Neural cell (in vitro differentiated cells): Measurements from ENCODE around the gene DHRS1. TPM values are rescaled to one million over a fixed set of nuclear protein-coding genes. Genes with fewer than 3 reads are reported as not detected.

Experiments
- H2AFZ ChIP-seq: fragments of 200-600, 300-800 bp; sonication (generic), shearing (Covaris generic); 2 replicates; pipeline ENCODE4 v1.6.0; 2014; ENCODE audit warnings: low read depth, mild to moderate bottlenecking, antibody characterized with exemption, low read length, moderate library complexity
- H3F3A ChIP-seq: fragments of 200-600 bp; shearing (Covaris generic); 2 replicates; pipeline ENCODE4 v1.6.1; 2016; ENCODE audit warnings: mild to moderate bottlenecking, moderate library complexity, mixed read lengths, antibody characterized with exemption, low read length; ENCODE audit not compliant: insufficient read depth, poor library complexity, severe bottlenecking
- H3K27ac ChIP-seq: fragments of 200-600, 300-800 bp; sonication (generic), shearing (Covaris generic); 2 replicates; pipeline ENCODE4 v1.5.1; 2014; ENCODE audit warnings: mild to moderate bottlenecking, low read length, moderate library complexity
- H3K27me3 ChIP-seq: fragments of 300-800, 200-600 bp; sonication (generic), shearing (Covaris generic); 2 replicates; pipeline ENCODE4 v1.6.0; 2014; ENCODE audit warnings: mild to moderate bottlenecking, low read depth, low read length, moderate library complexity; ENCODE audit not compliant: insufficient read depth
- H3K36me3 ChIP-seq: fragments of 300-800, 200-600 bp; sonication (generic), shearing (Covaris generic); 2 replicates; pipeline ENCODE4 v1.5.1; 2014; ENCODE audit warnings: mild to moderate bottlenecking, antibody characterized with exemption, low read length, moderate library complexity; ENCODE audit not compliant: insufficient read depth
- H3K4me2 ChIP-seq: fragments of 300-800, 200-600 bp; sonication (generic), shearing (Covaris generic); 2 replicates; pipeline ENCODE4 v1.6.0; 2014; ENCODE audit warnings: mild to moderate bottlenecking, low read length
- H3K4me3 ChIP-seq: fragments of 300-800, 200-600 bp; sonication (generic), shearing (Covaris generic); 2 replicates; pipeline ENCODE4 v1.5.1; 2014; ENCODE audit warnings: mild to moderate bottlenecking, low read length, moderate library complexity
- H3K79me2 ChIP-seq: fragments of 200-600 bp; shearing (Covaris generic); replicated peaks from 2 replicates; pipeline ENCODE4 v1.6.0; 2014; ENCODE audit warnings: mild to moderate bottlenecking, low read length, moderate library complexity; ENCODE audit not compliant: insufficient read depth
- H3K9ac ChIP-seq: fragments of 300-800, 200-600 bp; sonication (generic), shearing (Covaris generic); 2 replicates; pipeline ENCODE4 v1.6.1; 2016; ENCODE audit warnings: mild to moderate bottlenecking, low read length, mixed read lengths
- H3K9me2 ChIP-seq: fragments of 200-600 bp; shearing (Covaris generic); 2 replicates; pipeline ENCODE4 v1.6.1; 2016; ENCODE audit warnings: mild to moderate bottlenecking, low read length, mixed read lengths; ENCODE audit not compliant: insufficient read depth
- H3K9me3 ChIP-seq: fragments of 200-600, 300-800 bp; sonication (generic), shearing (Covaris generic); 2 replicates; pipeline ENCODE4 v1.6.1; 2016; ENCODE audit warnings: mild to moderate bottlenecking, mixed run types, low read length, moderate library complexity, mixed read lengths
- H4K20me1 ChIP-seq: fragments of 200-600 bp; shearing (Covaris generic); 2 replicates; pipeline ENCODE4 v1.6.1; 2016; ENCODE audit warnings: mild to moderate bottlenecking, mixed run types; ENCODE audit not compliant: insufficient read depth
- EZH2 ChIP-seq: fragments of 200-600, 300-800 bp; shearing (Covaris generic), sonication (generic); IDR thresholded peaks from 2 replicates; pipeline ENCODE4 v1.6.1; 2014; ENCODE audit warnings: antibody characterized with exemption, low read length, borderline replicate concordance, mild to moderate bottlenecking; ENCODE audit not compliant: insufficient read depth, poor library complexity, severe bottlenecking
- POLR2AphosphoS5 ChIP-seq: IDR thresholded peaks from 2 replicates; pipeline ENCODE4 v1.6.1; 2012
- RAD21 ChIP-seq: fragments of 450-650 bp; conservative IDR thresholded peaks from 2 replicates; pipeline ENCODE4 v1.6.1; 2014; ENCODE audit warnings: antibody characterized with exemption, mild to moderate bottlenecking, moderate library complexity
- SMC3 ChIP-seq: fragments of 450-650 bp; conservative IDR thresholded peaks from 2 replicates; pipeline ENCODE4 v1.6.1; 2014; ENCODE audit warnings: antibody characterized with exemption, mild to moderate bottlenecking, moderate library complexity; ENCODE audit not compliant: poor library complexity
- TAF1 ChIP-seq: IDR thresholded peaks from 2 replicates; pipeline ENCODE4 v1.6.1; 2012; ENCODE audit warnings: low read depth
- polyA plus RNA-seq: library from polyadenylated mRNA; depleted of rRNA; stranded (reverse); fragments of >200 nt; gene quantifications from 2 replicates; pipeline ENCODE4 v1.2.3, GENCODE V29; 2014
- TF ChIP-seq, protein P1 (sequence below): IDR thresholded peaks from 2 replicates; pipeline ENCODE4 v1.6.1; 2012; ENCODE audit warnings: borderline replicate concordance
- TF ChIP-seq, protein P2 (sequence below): fragments of 450-650 bp; IDR thresholded peaks from 2 replicates; pipeline ENCODE4 v1.5.1; 2014; ENCODE audit warnings: antibody characterized with exemption, mild to moderate bottlenecking, moderate library complexity; ENCODE audit not compliant: poor library complexity, severe bottlenecking

The DHRS1 gene
- polyA plus RNA-seq, 1 donor from 2014 or later = 6.9 TPM

DNA sequence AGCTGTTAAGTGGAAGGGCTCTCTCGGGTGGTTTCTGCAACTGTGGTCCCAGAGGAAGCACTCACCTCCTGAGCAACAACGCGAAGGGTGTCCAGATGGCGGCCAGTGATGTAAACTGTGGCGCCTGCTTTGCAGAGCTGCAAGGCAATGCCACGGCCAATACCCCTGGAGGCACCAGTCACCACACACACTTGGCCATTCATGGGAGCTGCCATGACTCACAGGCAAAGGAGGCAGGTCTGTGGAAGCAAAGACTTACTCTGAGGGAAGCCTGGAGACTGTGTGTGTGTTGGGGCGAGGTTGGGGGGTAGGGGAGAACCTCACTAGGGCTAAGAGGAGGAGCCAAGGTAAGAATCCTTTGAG is 707 bp downstream of the DHRS1 start:
- Histone ChIP-seq H3K4me2 (peak overlapping the region; percentile 95), H3K27ac (no peak overlapping the region), H3K4me3 (peak overlapping the region; percentile 97), H3K9me2 (no peaks in the 10 kb centered on the region), H3F3A (no peaks in the 10 kb centered on the region), H3K79me2 (no peaks in the 10 kb centered on the region), H2AFZ (peak overlapping the region; percentile 91), H3K36me3 (no peaks in the 10 kb centered on the region), H3K9me3 (no peaks in the 10 kb centered on the region), H3K9ac (peak overlapping the region; percentile 70), H4K20me1 (no peaks in the 10 kb centered on the region), H3K27me3 (no peaks in the 10 kb centered on the region)
- TF ChIP-seq, protein P1, sequence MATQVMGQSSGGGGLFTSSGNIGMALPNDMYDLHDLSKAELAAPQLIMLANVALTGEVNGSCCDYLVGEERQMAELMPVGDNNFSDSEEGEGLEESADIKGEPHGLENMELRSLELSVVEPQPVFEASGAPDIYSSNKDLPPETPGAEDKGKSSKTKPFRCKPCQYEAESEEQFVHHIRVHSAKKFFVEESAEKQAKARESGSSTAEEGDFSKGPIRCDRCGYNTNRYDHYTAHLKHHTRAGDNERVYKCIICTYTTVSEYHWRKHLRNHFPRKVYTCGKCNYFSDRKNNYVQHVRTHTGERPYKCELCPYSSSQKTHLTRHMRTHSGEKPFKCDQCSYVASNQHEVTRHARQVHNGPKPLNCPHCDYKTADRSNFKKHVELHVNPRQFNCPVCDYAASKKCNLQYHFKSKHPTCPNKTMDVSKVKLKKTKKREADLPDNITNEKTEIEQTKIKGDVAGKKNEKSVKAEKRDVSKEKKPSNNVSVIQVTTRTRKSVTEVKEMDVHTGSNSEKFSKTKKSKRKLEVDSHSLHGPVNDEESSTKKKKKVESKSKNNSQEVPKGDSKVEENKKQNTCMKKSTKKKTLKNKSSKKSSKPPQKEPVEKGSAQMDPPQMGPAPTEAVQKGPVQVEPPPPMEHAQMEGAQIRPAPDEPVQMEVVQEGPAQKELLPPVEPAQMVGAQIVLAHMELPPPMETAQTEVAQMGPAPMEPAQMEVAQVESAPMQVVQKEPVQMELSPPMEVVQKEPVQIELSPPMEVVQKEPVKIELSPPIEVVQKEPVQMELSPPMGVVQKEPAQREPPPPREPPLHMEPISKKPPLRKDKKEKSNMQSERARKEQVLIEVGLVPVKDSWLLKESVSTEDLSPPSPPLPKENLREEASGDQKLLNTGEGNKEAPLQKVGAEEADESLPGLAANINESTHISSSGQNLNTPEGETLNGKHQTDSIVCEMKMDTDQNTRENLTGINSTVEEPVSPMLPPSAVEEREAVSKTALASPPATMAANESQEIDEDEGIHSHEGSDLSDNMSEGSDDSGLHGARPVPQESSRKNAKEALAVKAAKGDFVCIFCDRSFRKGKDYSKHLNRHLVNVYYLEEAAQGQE = no peak
- TF ChIP-seq SMC3 = no peak
- TF ChIP-seq POLR2AphosphoS5 = no peak

DNA sequence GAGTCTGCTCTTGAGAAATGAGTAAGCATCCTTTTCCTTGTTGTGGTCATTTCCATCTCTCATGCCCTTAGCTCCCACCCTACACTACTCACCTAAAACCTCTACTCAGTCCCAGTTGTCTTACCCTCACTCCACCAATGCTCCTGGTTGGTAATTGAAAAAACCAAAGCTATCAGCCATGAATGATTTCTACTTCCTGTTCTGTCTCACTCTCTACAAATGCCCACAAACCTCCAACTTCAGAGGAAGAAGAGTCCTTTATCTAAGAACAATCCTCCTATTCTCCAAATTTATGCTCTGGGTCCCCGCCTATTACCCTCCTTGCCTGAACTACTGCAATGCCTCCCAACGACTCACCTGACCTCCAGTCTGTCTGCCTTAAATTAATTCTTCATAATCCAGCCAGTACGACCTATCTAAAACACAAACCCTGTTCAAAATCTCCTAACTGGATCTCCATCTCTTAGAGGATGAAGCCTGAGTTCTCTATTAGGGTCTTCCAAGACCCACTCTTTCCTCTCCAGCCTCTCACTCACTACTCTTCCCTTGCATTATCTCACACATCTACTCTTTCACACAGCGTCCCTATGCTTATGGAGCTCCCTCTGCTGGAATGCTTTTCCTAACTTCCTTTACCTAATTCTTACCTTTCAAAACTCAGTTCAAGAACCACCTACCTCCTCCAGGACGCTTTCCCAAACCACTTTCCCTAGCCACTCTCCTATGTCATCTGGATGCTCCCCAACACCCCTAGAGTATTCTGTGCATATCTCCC is 2.2 kb downstream of the DHRS1 start:
- H3K4me3 ChIP-seq = no peak overlapping the region
- no peaks in the 10 kb centered on the region for H3K9me2 ChIP-seq
- no peak for TF ChIP-seq EZH2
- TF ChIP-seq, protein P2, sequence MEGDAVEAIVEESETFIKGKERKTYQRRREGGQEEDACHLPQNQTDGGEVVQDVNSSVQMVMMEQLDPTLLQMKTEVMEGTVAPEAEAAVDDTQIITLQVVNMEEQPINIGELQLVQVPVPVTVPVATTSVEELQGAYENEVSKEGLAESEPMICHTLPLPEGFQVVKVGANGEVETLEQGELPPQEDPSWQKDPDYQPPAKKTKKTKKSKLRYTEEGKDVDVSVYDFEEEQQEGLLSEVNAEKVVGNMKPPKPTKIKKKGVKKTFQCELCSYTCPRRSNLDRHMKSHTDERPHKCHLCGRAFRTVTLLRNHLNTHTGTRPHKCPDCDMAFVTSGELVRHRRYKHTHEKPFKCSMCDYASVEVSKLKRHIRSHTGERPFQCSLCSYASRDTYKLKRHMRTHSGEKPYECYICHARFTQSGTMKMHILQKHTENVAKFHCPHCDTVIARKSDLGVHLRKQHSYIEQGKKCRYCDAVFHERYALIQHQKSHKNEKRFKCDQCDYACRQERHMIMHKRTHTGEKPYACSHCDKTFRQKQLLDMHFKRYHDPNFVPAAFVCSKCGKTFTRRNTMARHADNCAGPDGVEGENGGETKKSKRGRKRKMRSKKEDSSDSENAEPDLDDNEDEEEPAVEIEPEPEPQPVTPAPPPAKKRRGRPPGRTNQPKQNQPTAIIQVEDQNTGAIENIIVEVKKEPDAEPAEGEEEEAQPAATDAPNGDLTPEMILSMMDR = peak; percentile 61
- TF ChIP-seq SMC3 = peak; percentile 60
- TF ChIP-seq RAD21 = peak; percentile 29
- TF ChIP-seq POLR2AphosphoS5 = no peak
- TF ChIP-seq TAF1 = no peak
- no peak overlapping the region for H3K4me2 ChIP-seq
- H4K20me1 ChIP-seq = no peaks in the 10 kb centered on the region
- no peak overlapping the region for H3K27ac ChIP-seq
- H3K36me3 ChIP-seq = no peaks in the 10 kb centered on the region
- H2AFZ ChIP-seq = no peak overlapping the region
- no peaks in the 10 kb centered on the region for H3F3A ChIP-seq
- H3K9me3 ChIP-seq = no peaks in the 10 kb centered on the region
- H3K79me2 ChIP-seq = no peaks in the 10 kb centered on the region
- no peak overlapping the region for H3K9ac ChIP-seq
- H3K27me3 ChIP-seq = no peaks in the 10 kb centered on the region
